ENCODE results near the gene ATAD3B.

DNA sequence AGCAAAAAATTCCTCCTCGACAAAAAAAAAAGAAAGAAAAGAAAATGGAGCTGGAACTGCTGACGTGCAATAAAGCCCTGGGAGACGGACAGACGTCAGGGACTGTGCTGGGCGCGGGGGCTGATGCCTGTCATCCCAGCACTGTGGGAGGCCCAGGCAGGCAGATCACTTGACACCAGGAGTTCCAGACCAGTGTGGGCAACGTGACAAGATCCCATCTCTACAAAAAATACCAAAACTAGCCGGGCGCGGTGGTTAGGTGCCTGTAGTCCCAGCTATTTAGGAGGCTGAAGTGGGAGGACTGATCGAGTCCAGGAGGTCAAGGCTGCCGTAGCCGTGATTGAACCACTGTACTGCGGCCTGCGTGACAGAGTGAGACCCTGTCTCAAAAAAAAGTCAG, 46.9 kb upstream of the ATAD3B start:
- TF ChIP-seq, protein P1, sequence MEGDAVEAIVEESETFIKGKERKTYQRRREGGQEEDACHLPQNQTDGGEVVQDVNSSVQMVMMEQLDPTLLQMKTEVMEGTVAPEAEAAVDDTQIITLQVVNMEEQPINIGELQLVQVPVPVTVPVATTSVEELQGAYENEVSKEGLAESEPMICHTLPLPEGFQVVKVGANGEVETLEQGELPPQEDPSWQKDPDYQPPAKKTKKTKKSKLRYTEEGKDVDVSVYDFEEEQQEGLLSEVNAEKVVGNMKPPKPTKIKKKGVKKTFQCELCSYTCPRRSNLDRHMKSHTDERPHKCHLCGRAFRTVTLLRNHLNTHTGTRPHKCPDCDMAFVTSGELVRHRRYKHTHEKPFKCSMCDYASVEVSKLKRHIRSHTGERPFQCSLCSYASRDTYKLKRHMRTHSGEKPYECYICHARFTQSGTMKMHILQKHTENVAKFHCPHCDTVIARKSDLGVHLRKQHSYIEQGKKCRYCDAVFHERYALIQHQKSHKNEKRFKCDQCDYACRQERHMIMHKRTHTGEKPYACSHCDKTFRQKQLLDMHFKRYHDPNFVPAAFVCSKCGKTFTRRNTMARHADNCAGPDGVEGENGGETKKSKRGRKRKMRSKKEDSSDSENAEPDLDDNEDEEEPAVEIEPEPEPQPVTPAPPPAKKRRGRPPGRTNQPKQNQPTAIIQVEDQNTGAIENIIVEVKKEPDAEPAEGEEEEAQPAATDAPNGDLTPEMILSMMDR (IDR thresholded peaks at IDR 0.05), result no peak
- no peak for TF ChIP-seq POLR2A (IDR thresholded peaks at IDR 0.05)

Data from right lobe of liver (tissue), 4 donors.